Lung (tissue), 12 donors: ENCODE measurements around the gene TEX261. TPM values are rescaled to one million over a fixed set of nuclear protein-coding genes. Genes with fewer than 3 reads are reported as not detected.

Experiments
- ATAC-seq: fragments of 200-7000 bp; cut with Tn5 transposase; one replicate; pipeline ENCODE4 v1.9.1; 2020; ENCODE audit warnings: moderate number of reproducible peaks; ENCODE audit not compliant: insufficient read depth, low FRiP score
- DNase-seq, 3 donors: peaks; one replicate each; pipeline ENCODE4 v3.0.0-alpha.2; 2013 to 2017
- H3K27ac ChIP-seq, 2 donors: one replicate each; pipeline ENCODE4 v1.5.1; 2013; ENCODE audit warnings: mild to moderate bottlenecking in 2 of 2, moderate library complexity in 2 of 2, control low read depth in 1 of 2, inconsistent platforms in 1 of 2, low read depth in 1 of 2, low read length in 1 of 2
- H3K27me3 ChIP-seq, 3 donors: one replicate each; pipeline ENCODE4 v1.5.1; 2013; ENCODE audit warnings: low read length in 2 of 3; ENCODE audit not compliant: control insufficient read depth in 3 of 3, insufficient read depth in 3 of 3
- H3K36me3 ChIP-seq, 4 donors: one replicate each; pipeline ENCODE4 v1.5.1; 2013; ENCODE audit warnings: low read length in 4 of 4, mild to moderate bottlenecking in 1 of 4, moderate library complexity in 1 of 4; ENCODE audit not compliant: control insufficient read depth in 4 of 4, insufficient read depth in 4 of 4
- H3K4me1 ChIP-seq, 5 donors: one replicate each; pipeline ENCODE4 v1.5.1; 2013; ENCODE audit warnings: low read length in 5 of 5, mild to moderate bottlenecking in 2 of 5, moderate library complexity in 1 of 5; ENCODE audit not compliant: control insufficient read depth in 5 of 5, insufficient read depth in 5 of 5
- H3K4me3 ChIP-seq: one replicate; pipeline ENCODE4 v1.5.1; 2013; ENCODE audit warnings: mild to moderate bottlenecking, control low read depth, moderate library complexity
- H3K9ac ChIP-seq, 2 donors: one replicate each; pipeline ENCODE4 v1.5.1; 2013; ENCODE audit warnings: low read length in 2 of 2, control low read depth in 1 of 2; ENCODE audit not compliant: insufficient read depth in 1 of 2
- H3K9me3 ChIP-seq, 4 donors: one replicate each; pipeline ENCODE4 v1.5.1; 2013; ENCODE audit warnings: low read length in 3 of 4, mild to moderate bottlenecking in 1 of 4, moderate library complexity in 1 of 4; ENCODE audit not compliant: control insufficient read depth in 4 of 4, insufficient read depth in 3 of 4
- WGBS, 2 donors: extraction: QIAGEN DNeasy Blood & Tissue Kit; methylation state at CpG; one replicate each; pipeline ENCODE4 v1.1.7; 2013; 5-methylcytosine and 5-hydroxymethylcytosine counted together
- polyA plus RNA-seq, 2 donors: library from polyadenylated mRNA; stranded (reverse); fragments of 200-250 nt; gene quantifications; one replicate each; pipeline ENCODE4 v1.2.1, GENCODE V29; 2013
- total RNA-seq, 2 donors: library from RNA; depleted of rRNA in 1 of 2; stranded (reverse); fragments of >200 nt in 1 of 2; gene quantifications; one replicate each; pipeline ENCODE4 v1.2.1, GENCODE V29; 2014 to 2021
- TF ChIP-seq, protein P1 (sequence below): IDR thresholded peaks from 2 replicates; pipeline ENCODE4 v1.5.1; 2012; ENCODE audit warnings: mild to moderate bottlenecking; ENCODE audit errors: control extremely low read depth, extremely low read depth
- donor health status: control.
- donor health status: control.
- donor health status: Bipolar disorder and iron deficiency.
- donor health status: healthy.
- donor health status: DM: yes; HTN: yes; CAD: no.

The TEX261 gene
- total and polyA plus RNA-seq, 4 donors, result 23.0 to 55.8 (median 34.4) TPM

DNA sequence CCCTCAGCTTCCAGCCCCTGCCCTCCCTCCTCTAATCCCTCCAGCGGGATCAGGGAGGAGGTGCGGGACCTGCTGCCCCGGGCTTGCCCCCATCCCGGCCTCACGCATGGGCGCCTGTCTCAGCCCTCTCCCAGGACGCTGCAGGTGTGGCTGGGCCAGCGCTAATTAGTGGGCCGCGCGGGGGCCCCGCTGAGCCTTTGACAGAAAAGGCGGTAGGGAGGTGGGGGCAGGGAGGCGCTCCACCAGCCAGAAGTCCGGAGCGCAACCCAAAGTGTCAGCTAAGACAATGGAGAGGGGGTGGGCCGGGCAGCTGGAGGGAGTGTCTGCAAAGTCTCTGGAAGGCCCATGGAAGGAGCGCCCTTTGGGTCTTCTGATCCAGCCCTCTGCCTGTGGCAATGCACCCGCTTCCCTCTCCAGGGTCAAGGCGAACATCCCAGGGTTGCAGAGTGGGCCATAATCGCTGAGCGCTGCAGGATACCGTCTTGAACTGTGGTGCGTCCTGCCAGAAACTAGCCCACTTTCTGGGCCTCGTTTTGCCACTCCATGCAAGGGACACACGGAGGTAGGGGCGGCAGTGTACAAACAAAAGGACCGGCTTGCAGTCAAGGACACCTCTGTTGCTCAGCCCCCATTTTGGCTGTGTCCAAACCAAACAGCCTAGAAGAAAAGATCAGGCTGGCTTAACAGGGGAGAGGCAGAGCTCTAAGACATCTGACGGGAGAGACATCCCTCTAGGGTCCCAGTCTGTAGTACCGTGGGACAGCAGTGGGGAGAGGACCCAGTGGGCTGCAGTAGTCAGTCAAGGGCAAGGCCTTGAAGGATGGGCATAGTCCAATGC, 55.5 kb downstream of the TEX261 start:
- no peak overlapping the region for H3K9ac ChIP-seq
- no peaks in the 10 kb centered on the region for H3K9me3 ChIP-seq
- no peaks in the 10 kb centered on the region for H3K36me3 ChIP-seq
- WGBS, 2 donors, result 39 to 54% methylated on average over 30 of the region's 30 CpGs
- TF ChIP-seq, protein P1, sequence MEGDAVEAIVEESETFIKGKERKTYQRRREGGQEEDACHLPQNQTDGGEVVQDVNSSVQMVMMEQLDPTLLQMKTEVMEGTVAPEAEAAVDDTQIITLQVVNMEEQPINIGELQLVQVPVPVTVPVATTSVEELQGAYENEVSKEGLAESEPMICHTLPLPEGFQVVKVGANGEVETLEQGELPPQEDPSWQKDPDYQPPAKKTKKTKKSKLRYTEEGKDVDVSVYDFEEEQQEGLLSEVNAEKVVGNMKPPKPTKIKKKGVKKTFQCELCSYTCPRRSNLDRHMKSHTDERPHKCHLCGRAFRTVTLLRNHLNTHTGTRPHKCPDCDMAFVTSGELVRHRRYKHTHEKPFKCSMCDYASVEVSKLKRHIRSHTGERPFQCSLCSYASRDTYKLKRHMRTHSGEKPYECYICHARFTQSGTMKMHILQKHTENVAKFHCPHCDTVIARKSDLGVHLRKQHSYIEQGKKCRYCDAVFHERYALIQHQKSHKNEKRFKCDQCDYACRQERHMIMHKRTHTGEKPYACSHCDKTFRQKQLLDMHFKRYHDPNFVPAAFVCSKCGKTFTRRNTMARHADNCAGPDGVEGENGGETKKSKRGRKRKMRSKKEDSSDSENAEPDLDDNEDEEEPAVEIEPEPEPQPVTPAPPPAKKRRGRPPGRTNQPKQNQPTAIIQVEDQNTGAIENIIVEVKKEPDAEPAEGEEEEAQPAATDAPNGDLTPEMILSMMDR, result no peak
- no peak overlapping the region for H3K4me3 ChIP-seq
- peaks cover 0 to 4% (median 0%) of the 10 kb centered on the region in 5 donors for H3K4me1 ChIP-seq
- peaks cover 0 to 12% (median 0%) of the 10 kb centered on the region in 3 donors for H3K27me3 ChIP-seq
- DNase-seq (peak in 1 of 3 donors; percentile 4), ATAC-seq (no peak)
- H3K27ac ChIP-seq, result no peak overlapping the region

DNA sequence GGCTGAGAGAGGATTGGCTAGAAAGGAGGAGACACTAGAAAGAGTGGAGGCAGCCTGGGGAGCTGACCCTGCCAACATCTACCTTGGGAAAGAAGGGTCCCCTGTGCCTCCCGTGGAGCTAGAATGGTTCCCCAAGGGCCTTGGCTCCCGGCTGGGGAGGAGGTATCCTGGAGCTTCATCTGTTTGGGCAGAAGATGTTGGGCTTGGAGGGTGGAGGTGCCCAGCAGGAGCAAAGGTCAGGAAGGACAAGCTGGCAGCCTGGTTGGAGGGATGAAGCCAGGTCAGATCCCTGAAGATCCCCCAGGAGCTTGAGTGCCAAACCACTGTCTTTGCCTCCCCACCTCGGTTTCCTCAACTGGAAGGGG, 56.1 kb downstream of the TEX261 start:
- ATAC-seq (no peak), DNase-seq (no peak)
- Histone ChIP-seq H3K4me3 (no peak overlapping the region), H3K9ac (no peak overlapping the region), H3K27ac (no peak overlapping the region), H3K36me3 (no peaks in the 10 kb centered on the region), H3K27me3 (peaks cover 0 to 9% (median 0%) of the 10 kb centered on the region in 3 donors), H3K9me3 (no peaks in the 10 kb centered on the region), H3K4me1 (peaks cover 0 to 4% (median 0%) of the 10 kb centered on the region in 5 donors)
- 49 to 59% methylated on average over 3 of the region's 3 CpGs for WGBS, 2 donors
- TF ChIP-seq, protein P1, result no peak

DNA sequence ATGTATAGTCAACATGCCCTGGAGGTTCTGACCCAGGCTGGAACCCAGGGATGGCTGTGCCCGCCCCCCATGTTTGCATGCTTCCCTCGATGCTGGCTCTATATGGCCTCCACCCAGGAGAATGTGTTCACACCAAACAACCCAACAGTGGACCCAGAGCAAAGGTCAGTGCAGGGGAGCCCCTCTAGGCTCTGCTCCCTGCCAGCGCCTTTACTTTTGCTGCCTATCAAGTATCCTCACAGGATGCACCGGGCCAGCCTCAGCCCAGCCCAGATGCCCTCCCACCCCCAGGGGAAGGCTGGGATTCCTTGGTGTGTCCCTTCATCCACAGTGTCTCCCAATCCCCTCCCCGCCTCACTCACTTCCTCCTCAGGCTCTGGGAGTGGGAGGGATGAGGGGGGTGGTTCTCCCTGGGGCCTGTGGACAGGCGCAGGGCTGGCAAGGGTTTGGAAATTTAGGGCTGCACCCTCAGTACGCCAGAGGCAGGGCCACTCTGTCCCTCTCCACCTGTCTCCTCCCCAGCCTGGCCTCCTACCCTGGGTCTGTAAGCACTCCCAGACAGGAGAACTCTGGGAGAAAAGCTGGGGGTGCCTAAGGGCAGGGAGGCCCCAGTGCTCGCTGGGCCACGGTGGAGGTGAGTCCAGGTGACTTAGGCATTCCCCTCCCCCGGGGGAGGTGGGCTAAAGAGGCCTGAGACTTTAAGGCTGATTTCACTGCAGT, 56.6 kb downstream of the TEX261 start:
- Histone ChIP-seq H3K27me3 (peaks cover 0 to 9% (median 0%) of the 10 kb centered on the region in 3 donors), H3K4me1 (peaks cover 0 to 4% (median 0%) of the 10 kb centered on the region in 5 donors), H3K4me3 (no peak overlapping the region), H3K9ac (no peak overlapping the region), H3K27ac (no peak overlapping the region), H3K36me3 (no peaks in the 10 kb centered on the region), H3K9me3 (no peaks in the 10 kb centered on the region)
- TF ChIP-seq, protein P1, result no peak
- DNase-seq, result no peak
- ATAC-seq, result no peak
- WGBS, 2 donors, result 76 to 78% methylated on average over 10 of the region's 10 CpGs
